ENCODE measurements around the gene CUL3. TPM values are rescaled to one million over a fixed set of nuclear protein-coding genes. Genes with fewer than 3 reads are reported as not detected.

Gene CUL3
- 104 TPM for total RNA-seq (2021; ENCODE audit: unreplicated experiment)
- polyA plus RNA-seq (2012; ENCODE audit: insufficient read length): 60.5 TPM
- percentile 97 among the genes with signal in this experiment for Bru-seq, nascent RNA
- BruChase-seq, experiment 1, labeled RNA remaining after a 2-hour chase: percentile 91 among the genes with signal in this experiment
- percentile 91 among the genes with signal in this experiment for BruChase-seq, experiment 2, labeled RNA remaining after a 6-hour chase
- long read RNA-seq, full-length matches to known transcripts: 241 of 281 reads
- long read RNA-seq, partial matches to known transcripts: 20 of 281 reads
- long read RNA-seq, other reads (novel, unspliced or antisense): 20 of 281 reads

DNA sequence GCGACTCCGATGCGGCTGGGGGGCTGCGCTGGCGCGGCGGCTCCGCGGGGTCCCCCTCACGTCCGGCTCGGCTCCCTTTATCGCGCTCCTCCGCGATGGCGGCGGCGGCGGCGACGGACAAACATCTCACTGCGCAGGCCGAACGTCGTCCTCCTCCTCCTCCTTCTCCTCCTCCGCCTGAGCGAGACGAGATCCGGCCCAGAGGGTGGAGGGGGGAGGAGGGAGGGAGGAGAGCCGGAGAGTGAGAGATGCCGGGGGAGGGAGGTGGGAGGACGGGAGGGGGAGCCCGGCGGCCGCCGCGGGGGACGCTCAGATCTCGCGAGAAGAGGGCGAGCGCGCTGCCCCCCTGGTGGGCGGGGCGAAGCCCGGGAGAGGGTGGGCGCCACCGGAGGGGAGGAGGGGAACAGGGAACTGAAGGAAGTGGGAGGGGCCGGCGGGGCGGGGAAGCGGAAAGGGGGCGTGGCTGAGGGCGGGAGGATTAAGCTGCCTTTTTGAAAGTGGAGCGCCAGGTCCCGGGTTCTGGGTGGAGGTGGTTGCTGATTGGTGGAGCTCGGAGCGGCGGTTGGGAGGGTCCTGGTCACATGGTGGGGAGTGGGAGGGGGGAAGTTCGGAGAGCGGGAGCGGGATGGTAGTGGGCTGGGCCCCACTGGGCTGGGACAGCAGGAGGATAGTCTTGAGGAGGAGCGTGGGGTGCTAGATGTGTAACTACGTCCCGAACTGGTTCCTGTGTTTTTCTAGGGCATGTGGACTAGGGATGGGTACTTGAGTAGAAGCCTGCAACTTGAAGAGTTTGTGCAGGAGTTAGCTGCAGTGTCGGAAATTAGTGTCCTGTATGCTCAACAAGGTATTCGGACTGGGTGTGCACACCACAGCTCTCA lies at the start of gene CUL3:
CUL3 (minus strand) TSS at position 153 of the 878 bp plus-strand sequence. CDS start 354 bp downstream, outside the sequence.
- Histone ChIP-seq H3K27ac (ENCODE audit: low read length) (peak within 1 kb of the TSS; percentile 95), H3K4me1 (ENCODE audit: control insufficient read depth, insufficient read depth, low read length) (peaks cover 11% of the 10 kb centered on the region), H3K36me3 (ENCODE audit: control insufficient read depth, insufficient read depth, low read length) (peaks cover 6% of the 10 kb centered on the region; the same call in 1 of the 2 replicates), H3K9me3 (ENCODE audit: control insufficient read depth, insufficient read depth, low read depth, low read length) (no peaks in the 10 kb centered on the region), H3K4me3 (ENCODE audit: low read depth in 2 of 2, low read length in 2 of 2) (peak within 1 kb of the TSS; percentile 95 to 98), H3K27me3 (ENCODE audit: control insufficient read depth, insufficient read depth, low read length) (no peaks in the 10 kb centered on the region)
- peak; percentile 96 for ATAC-seq
- TF ChIP-seq CTCF (IDR thresholded peaks at IDR 0.05): no peak
- TF ChIP-seq REST (IDR thresholded peaks at IDR 0.05; ENCODE audit: insufficient read depth in 1 of 2, low read depth in 2 of 2, low read length in 1 of 2): no peak
- TF ChIP-seq SIN3A (IDR thresholded peaks at IDR 0.05; ENCODE audit: borderline replicate concordance, insufficient read depth, low read depth, low read length): peak; percentile 68
- peak; percentile 80 for TF ChIP-seq TCF7L2 (IDR thresholded peaks at IDR 0.05; ENCODE audit: low read depth, low read length)
- TF ChIP-seq POLR2AphosphoS5 (IDR thresholded peaks at IDR 0.05; ENCODE audit: low read depth, low read length): peak; percentile 75
- ChIA-PET POLR2A (interaction anchor here (0.6 to 1.3 kb wide), 3 partner anchors 21 to 24 kb away, joined by 3 read pairs; no protein-coding TSS in a partner anchor), CTCF (interaction anchor here (0.5 to 0.6 kb wide), 2 partner anchors 23 to 37 kb away, joined by 4 to 6 read pairs; no protein-coding TSS in a partner anchor)
- intact Hi-C loops (cut with micrococcal nuclease; ENCODE audit: unreplicated experiment) (loop anchor here (5.0 kb wide), 1 partner anchor 192 kb away; no protein-coding TSS in a partner anchor), in situ Hi-C loops (cut with HindIII; ENCODE audit: low pct_unique_long_range_greater_than_20kb, low sequenced_read_pairs) (no loop called here)
- DNase-seq (ENCODE audit: low read depth, low spot score): peak; percentile 88
- BruUV-seq (replicated peaks): no TSS peak

- POLR2A ChIA-PET: no interaction called here
- intact Hi-C loops (cut with micrococcal nuclease; ENCODE audit: unreplicated experiment) (no loop called here), in situ Hi-C loops (cut with HindIII; ENCODE audit: low pct_unique_long_range_greater_than_20kb, low sequenced_read_pairs) (no loop called here)
- H3K27me3 ChIP-seq (ENCODE audit: control insufficient read depth, insufficient read depth, low read length): no peaks in the 10 kb centered on the region
- no TSS peak for BruUV-seq (replicated peaks)
- no peak for DNase-seq (ENCODE audit: low read depth, low spot score)
- TF ChIP-seq CTCF (IDR thresholded peaks at IDR 0.05) (no peak), REST (IDR thresholded peaks at IDR 0.05; ENCODE audit: insufficient read depth in 1 of 2, low read depth in 2 of 2, low read length in 1 of 2) (no peak), TCF7L2 (IDR thresholded peaks at IDR 0.05; ENCODE audit: low read depth, low read length) (no peak), POLR2AphosphoS5 (IDR thresholded peaks at IDR 0.05; ENCODE audit: low read depth, low read length) (no peak), SIN3A (IDR thresholded peaks at IDR 0.05; ENCODE audit: borderline replicate concordance, insufficient read depth, low read depth, low read length) (no peak)
- ATAC-seq: no peak
- no peaks in the 10 kb centered on the region for H3K4me1 ChIP-seq (ENCODE audit: control insufficient read depth, insufficient read depth, low read length)
- CTCF ChIA-PET: no interaction called here
- H3K4me3 ChIP-seq (ENCODE audit: low read depth in 2 of 2, low read length in 2 of 2): no peak overlapping the region
- no peaks in the 10 kb centered on the region for H3K36me3 ChIP-seq (ENCODE audit: control insufficient read depth, insufficient read depth, low read length)
- no peak overlapping the region for H3K27ac ChIP-seq (ENCODE audit: low read length)
- H3K9me3 ChIP-seq (ENCODE audit: control insufficient read depth, insufficient read depth, low read depth, low read length): no peaks in the 10 kb centered on the region
Measured at GRCh38 chr2:224630659-224631550, 45.7 kb upstream of the CUL3 start.
